Measurements from ENCODE around the gene TEP1.

DNA sequence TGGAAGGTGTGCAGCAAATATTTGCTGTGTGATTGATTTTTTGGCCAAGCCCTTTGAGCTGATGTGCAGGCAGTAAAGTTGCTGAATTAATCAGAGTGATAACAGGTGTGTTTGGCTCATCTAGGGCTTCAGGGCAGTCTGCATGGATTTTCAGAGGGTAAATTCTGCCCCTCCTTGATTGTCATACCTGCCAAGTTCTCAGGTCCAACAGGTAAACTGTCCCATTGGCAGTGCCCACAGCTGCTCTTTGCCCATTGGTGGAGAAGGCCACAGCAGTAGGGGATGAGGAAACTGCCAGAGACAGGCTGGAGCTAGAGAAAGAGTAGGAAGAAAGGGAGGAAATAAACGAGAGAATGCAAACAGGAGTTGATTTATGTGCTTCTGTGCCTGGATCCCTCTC lies 33.6 kb downstream of the TEP1 start:
- TF ChIP-seq, protein P1, sequence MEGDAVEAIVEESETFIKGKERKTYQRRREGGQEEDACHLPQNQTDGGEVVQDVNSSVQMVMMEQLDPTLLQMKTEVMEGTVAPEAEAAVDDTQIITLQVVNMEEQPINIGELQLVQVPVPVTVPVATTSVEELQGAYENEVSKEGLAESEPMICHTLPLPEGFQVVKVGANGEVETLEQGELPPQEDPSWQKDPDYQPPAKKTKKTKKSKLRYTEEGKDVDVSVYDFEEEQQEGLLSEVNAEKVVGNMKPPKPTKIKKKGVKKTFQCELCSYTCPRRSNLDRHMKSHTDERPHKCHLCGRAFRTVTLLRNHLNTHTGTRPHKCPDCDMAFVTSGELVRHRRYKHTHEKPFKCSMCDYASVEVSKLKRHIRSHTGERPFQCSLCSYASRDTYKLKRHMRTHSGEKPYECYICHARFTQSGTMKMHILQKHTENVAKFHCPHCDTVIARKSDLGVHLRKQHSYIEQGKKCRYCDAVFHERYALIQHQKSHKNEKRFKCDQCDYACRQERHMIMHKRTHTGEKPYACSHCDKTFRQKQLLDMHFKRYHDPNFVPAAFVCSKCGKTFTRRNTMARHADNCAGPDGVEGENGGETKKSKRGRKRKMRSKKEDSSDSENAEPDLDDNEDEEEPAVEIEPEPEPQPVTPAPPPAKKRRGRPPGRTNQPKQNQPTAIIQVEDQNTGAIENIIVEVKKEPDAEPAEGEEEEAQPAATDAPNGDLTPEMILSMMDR (conservative IDR thresholded peaks at IDR 0.05 in 1 of 2, IDR thresholded peaks at IDR 0.05 in 1 of 2; ENCODE audit: low read depth in 1 of 2, low read length in 2 of 2): no peak
- no peak for TF ChIP-seq EZH2 (IDR thresholded peaks at IDR 0.05; ENCODE audit: low read length, missing control alignments)
